Liver (tissue), 2 donors: ENCODE measurements around the gene PKD1.
"Not testable (repeated sequence)": the region's sequence is repeated elsewhere in the genome, so short reads cannot be mapped to it uniquely, and the experiment has no call there.

Experiments used
- FOXA1 ChIP-seq: IDR thresholded peaks from 2 replicates; pipeline ENCODE4 v1.6.1; 2016; ENCODE audit warnings: antibody characterized with exemption
- TAF1 ChIP-seq: conservative IDR thresholded peaks from 2 replicates; pipeline ENCODE4 v1.6.1; 2016; ENCODE audit warnings: antibody characterized with exemption, mild to moderate bottlenecking
- TF ChIP-seq, protein P1 (sequence below): IDR thresholded peaks from 2 replicates; pipeline ENCODE4 v1.6.1; 2016; ENCODE audit warnings: antibody characterized with exemption
- TF ChIP-seq, protein P2 (sequence below): IDR thresholded peaks from 2 replicates; pipeline ENCODE4 v1.6.1; 2016; ENCODE audit warnings: antibody characterized with exemption
- donor health status: healthy.

DNA sequence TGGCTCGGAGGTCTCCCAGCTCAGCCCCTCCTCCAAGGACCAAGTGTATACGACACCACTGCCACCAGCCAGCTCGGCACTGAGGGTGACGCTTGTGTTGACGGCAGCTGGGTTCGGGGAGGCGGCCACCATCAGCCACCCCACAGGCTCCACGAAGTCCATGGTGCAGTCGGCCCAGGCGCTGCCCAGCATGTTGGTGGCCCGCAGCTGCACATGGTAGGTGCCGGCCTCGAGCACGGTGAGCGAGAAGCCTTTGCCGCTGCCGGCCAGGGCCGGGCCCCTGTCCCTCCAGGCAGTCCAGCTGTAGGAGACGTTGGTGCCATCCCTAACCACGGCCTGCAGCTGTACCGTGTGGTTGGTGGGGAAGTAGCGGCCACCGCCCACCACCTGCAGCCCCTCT, 25.8 kb downstream of the PKD1 start:
- TF ChIP-seq, protein P1, sequence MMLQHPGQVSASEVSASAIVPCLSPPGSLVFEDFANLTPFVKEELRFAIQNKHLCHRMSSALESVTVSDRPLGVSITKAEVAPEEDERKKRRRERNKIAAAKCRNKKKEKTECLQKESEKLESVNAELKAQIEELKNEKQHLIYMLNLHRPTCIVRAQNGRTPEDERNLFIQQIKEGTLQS: not testable (repeated sequence)
- TF ChIP-seq FOXA1, TAF1: not testable (repeated sequence)
- TF ChIP-seq, protein P2, sequence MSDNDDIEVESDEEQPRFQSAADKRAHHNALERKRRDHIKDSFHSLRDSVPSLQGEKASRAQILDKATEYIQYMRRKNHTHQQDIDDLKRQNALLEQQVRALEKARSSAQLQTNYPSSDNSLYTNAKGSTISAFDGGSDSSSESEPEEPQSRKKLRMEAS: not testable (repeated sequence)
